WTC11 (cell line): ENCODE measurements around the gene OGA.

Source experiments
- CREB1 ChIP-seq: sonication (generic); formaldehyde crosslinking; IDR thresholded peaks from 2 replicates; pipeline ENCODE4 v1.8.0; 2023; ENCODE audit warnings: mild to moderate bottlenecking, missing genetic modification reagents
- CTCF ChIP-seq: fragments of 200-600 bp; IDR thresholded peaks from 2 replicates; pipeline ENCODE4 v1.8.0; 2022; ENCODE audit warnings: antibody characterized with exemption
- ELF4 ChIP-seq: sonication (generic); formaldehyde crosslinking; IDR thresholded peaks from 2 replicates; pipeline ENCODE4 v1.8.1; 2022; ENCODE audit warnings: low read depth, mild to moderate bottlenecking, moderate library complexity, missing genetic modification reagents
- FOXJ3 ChIP-seq: sonication (generic); formaldehyde crosslinking; IDR thresholded peaks from 2 replicates; pipeline ENCODE4 v1.9.0; 2021; ENCODE audit warnings: missing genetic modification reagents, mild to moderate bottlenecking, borderline replicate concordance
- FOXP1 ChIP-seq: sonication (generic); formaldehyde crosslinking; IDR thresholded peaks from 2 replicates; pipeline ENCODE4 v1.8.0; 2022; ENCODE audit warnings: missing genetic modification reagents, mild to moderate bottlenecking, moderate library complexity, borderline replicate concordance
- IRF2 ChIP-seq: sonication (generic); formaldehyde crosslinking; IDR thresholded peaks from 2 replicates; pipeline ENCODE4 v1.8.0; 2022; ENCODE audit warnings: low read depth, missing genetic modification reagents, borderline replicate concordance
- SP1 ChIP-seq: sonication (generic); formaldehyde crosslinking; conservative IDR thresholded peaks from 2 replicates; pipeline ENCODE4 v1.8.1; 2022; ENCODE audit warnings: missing genetic modification reagents
- ZBTB43 ChIP-seq: sonication (generic); formaldehyde crosslinking; IDR thresholded peaks from 2 replicates; pipeline ENCODE4 v1.8.1; 2023; ENCODE audit warnings: mild to moderate bottlenecking, missing genetic modification reagents
- ZNF416 ChIP-seq: fragments of 250-450 bp; sonication (Bioruptor Pico); IDR thresholded peaks from 2 replicates; pipeline ENCODE4 v1.9.0; 2021; ENCODE audit warnings: mild to moderate bottlenecking, inconsistent platforms
- ZNF671 ChIP-seq: fragments of 250-450 bp; sonication (Bioruptor Pico); IDR thresholded peaks from 2 replicates; pipeline ENCODE4 v1.8.0; 2021; ENCODE audit warnings: mild to moderate bottlenecking

GRCh38 chr10:101838416-101838970 is 20.2 kb upstream of the OGA start:
- no peak for TF ChIP-seq CTCF
- no peak for TF ChIP-seq FOXP1 (CRISPR knock-in tag)
- TF ChIP-seq IRF2 (CRISPR knock-in tag) = no peak
- no peak for TF ChIP-seq ZNF671 (CRISPR knock-in tag)
- no peak for TF ChIP-seq ELF4 (CRISPR knock-in tag)
- TF ChIP-seq ZNF416 (CRISPR knock-in tag) = no peak
- TF ChIP-seq FOXJ3 (CRISPR knock-in tag) = no peak
- no peak for TF ChIP-seq SP1 (CRISPR knock-in tag)
- no peak for TF ChIP-seq ZBTB43 (CRISPR knock-in tag)
- TF ChIP-seq CREB1 (CRISPR knock-in tag) = no peak
